ENCODE measurements around the gene RGS6.

The RGS6 gene

DNA sequence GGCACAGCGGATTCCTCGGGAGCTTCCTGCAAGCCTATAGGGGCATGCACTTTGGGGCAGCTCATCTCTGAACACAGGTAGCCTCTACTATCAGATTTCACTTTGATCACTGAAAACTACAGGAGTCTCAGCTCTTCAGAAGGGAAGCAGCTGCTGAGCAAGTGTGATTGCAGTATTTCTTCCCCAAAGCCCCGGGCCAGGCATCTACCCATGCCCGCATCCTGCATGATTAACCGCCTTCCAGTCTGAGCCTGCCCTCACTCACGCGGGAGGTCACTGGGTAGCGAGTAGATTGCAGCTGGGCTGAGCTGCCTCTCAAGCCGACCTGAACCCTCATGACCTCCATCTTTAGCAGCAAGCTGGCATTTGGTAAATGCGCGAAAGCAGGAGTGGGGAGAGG is 627.0 kb downstream of the RGS6 start:
- H3K4me3 ChIP-seq (ENCODE audit: low read depth, low read length) = no peak overlapping the region
- in situ Hi-C loops (cut with HindIII; ENCODE audit: low pct_ligation_motif_present, low sequenced_read_pairs) = no loop called here
- TF ChIP-seq, protein P1, sequence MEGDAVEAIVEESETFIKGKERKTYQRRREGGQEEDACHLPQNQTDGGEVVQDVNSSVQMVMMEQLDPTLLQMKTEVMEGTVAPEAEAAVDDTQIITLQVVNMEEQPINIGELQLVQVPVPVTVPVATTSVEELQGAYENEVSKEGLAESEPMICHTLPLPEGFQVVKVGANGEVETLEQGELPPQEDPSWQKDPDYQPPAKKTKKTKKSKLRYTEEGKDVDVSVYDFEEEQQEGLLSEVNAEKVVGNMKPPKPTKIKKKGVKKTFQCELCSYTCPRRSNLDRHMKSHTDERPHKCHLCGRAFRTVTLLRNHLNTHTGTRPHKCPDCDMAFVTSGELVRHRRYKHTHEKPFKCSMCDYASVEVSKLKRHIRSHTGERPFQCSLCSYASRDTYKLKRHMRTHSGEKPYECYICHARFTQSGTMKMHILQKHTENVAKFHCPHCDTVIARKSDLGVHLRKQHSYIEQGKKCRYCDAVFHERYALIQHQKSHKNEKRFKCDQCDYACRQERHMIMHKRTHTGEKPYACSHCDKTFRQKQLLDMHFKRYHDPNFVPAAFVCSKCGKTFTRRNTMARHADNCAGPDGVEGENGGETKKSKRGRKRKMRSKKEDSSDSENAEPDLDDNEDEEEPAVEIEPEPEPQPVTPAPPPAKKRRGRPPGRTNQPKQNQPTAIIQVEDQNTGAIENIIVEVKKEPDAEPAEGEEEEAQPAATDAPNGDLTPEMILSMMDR (IDR thresholded peaks at IDR 0.05; ENCODE audit: low read depth, low read length, missing control alignments) = no peak
- no peaks in the 10 kb centered on the region for H3K36me3 ChIP-seq (replicated peaks)
- H3K27me3 ChIP-seq (replicated peaks) = no peaks in the 10 kb centered on the region
- H3K27ac ChIP-seq = no peak overlapping the region
- DNase-seq = peak; percentile 5

DNA sequence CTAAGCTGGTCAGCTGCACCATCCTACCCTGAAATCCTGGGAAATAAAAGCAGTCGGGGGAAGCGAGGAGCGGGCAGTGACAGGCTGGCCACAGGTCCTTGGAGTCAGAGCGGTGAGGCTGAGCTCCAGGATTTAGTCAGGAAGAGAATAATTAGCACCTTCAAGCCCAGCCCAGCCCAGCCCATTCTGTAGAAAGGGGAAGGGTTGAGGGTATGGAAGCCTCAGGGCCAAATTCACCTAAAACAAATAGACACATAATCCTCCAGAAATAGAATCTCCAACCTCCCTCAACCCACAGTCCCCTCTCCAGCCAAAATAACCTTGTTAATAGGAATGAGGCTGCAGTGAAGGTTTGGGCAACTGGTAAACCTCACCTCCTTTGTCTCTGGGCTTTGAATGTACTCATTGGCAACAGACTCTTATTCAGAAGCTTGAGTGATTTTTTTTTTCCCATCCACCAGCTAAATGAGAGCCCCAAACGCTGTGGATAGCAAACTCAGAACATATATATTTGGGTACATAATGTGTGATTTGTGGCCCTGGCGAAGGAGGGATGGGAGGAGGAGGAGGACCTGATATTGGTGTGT is 627.5 kb downstream of the RGS6 start:
- in situ Hi-C loops (cut with HindIII; ENCODE audit: low pct_ligation_motif_present, low sequenced_read_pairs) = no loop called here
- TF ChIP-seq, protein P1 (IDR thresholded peaks at IDR 0.05; ENCODE audit: low read depth, low read length, missing control alignments) = no peak

DNA sequence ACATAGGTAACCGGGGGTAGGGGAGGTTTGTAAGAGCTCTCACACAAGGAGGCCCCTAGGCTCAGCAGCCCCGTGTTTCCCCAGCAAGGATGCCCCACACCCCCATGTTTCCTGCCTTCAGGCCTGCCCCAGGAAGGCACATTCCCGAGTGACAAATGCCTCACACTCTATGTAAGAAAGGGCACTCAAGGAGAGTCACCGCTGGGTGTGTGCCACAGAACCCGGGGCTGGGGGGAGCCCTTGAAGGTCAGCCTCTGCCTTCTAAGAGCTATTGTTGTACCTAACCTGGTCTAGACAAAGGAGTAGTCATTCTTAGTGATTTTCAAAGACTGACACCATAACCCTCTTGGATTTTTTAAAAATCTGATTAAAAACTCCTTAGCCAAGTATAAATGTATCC is 628.1 kb downstream of the RGS6 start:
- no peak overlapping the region for H3K27ac ChIP-seq
- no peak overlapping the region for H3K4me3 ChIP-seq (ENCODE audit: low read depth, low read length)
- TF ChIP-seq, protein P1 (IDR thresholded peaks at IDR 0.05; ENCODE audit: low read depth, low read length, missing control alignments) = no peak
- no peaks in the 10 kb centered on the region for H3K36me3 ChIP-seq (replicated peaks)
- no peak for DNase-seq
- no peaks in the 10 kb centered on the region for H3K27me3 ChIP-seq (replicated peaks)
- in situ Hi-C loops (cut with HindIII; ENCODE audit: low pct_ligation_motif_present, low sequenced_read_pairs) = no loop called here

More for the DNA sequence above, 627.5 kb downstream of the RGS6 start:
- DNase-seq = no peak
- H3K27me3 ChIP-seq (replicated peaks) = no peaks in the 10 kb centered on the region
- no peak overlapping the region for H3K27ac ChIP-seq
- no peak overlapping the region for H3K4me3 ChIP-seq (ENCODE audit: low read depth, low read length)
- no peaks in the 10 kb centered on the region for H3K36me3 ChIP-seq (replicated peaks)

DNA sequence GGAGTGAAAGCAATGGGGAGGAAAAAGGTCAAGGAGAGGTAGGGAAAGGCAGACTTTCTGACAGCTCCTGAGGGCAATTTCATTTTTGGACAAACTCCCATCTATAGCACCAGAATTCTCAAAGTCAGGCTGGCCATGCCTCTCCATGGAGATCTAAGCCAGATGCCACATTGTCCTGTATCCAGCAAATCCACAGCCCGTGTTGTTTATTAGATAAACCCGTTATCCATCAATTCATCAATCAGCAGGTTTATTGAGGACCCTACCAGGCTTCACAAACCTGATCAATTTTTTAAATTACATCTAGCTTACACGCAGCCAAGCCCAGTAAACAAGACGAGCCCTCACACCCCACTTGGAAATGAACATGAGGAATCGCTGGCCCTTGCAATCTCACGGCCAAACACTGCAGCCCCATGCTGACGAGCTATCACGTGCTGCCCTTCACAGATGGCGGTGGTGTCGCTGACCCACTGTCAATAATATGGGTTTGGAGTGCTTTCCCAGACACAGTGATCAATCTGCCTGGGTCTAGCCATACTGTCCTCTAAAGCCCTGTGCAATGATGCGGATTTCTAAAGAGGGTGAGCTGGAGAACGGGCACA is 628.8 kb downstream of the RGS6 start:
- in situ Hi-C loops (cut with HindIII; ENCODE audit: low pct_ligation_motif_present, low sequenced_read_pairs) = no loop called here
- H3K36me3 ChIP-seq (replicated peaks) = no peaks in the 10 kb centered on the region
- H3K4me3 ChIP-seq (ENCODE audit: low read depth, low read length) = no peak overlapping the region
- H3K27me3 ChIP-seq (replicated peaks) = no peaks in the 10 kb centered on the region
- no peak for DNase-seq
- no peak overlapping the region for H3K27ac ChIP-seq
- TF ChIP-seq, protein P1 (IDR thresholded peaks at IDR 0.05; ENCODE audit: low read depth, low read length, missing control alignments) = no peak

DNA sequence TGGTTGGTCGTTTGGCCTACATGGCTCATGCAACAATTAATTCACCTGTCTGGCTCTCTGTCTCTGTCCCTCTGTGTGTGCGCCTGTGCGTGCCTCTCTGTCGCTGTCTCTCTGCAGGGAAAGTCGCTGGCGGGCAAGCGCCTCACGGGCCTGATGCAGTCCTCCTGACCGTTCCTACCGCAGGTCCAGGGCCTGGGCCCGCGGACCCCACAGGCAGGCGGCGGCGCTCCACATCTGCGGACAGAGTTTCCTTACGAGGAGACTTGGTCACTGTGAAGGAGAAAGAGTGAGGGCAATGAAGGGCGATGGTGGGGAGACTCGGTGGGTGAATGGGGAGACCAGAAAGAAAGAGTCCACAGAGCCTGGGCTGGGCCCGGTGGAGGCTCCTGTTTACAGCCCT is 630.1 kb downstream of the RGS6 start:
- Histone ChIP-seq H3K27ac (no peak overlapping the region), H3K27me3 (replicated peaks) (no peaks in the 10 kb centered on the region), H3K4me3 (ENCODE audit: low read depth, low read length) (no peak overlapping the region), H3K36me3 (replicated peaks) (no peaks in the 10 kb centered on the region)
- DNase-seq = no peak
- TF ChIP-seq, protein P1 (IDR thresholded peaks at IDR 0.05; ENCODE audit: low read depth, low read length, missing control alignments) = no peak
- in situ Hi-C loops (cut with HindIII; ENCODE audit: low pct_ligation_motif_present, low sequenced_read_pairs) = no loop called here

DNA sequence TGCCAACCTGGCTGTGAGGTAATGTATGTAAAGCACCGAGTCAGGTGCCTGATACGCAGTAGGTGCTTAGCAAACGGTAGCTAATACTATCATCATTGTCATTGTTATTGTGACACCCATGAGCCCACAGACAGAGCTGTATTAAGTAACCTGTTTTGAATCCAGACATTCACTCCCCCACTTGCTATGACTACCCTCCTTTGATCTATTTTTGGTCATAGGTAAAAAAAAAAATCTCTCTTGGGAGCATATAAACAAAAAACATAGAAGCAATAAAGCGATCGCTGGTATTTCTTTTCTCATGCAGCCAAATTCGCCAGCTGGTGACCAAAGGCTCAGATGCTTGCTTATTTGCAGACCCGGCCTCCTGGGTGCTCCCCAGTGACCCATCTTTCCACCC is 631.4 kb downstream of the RGS6 start:
- in situ Hi-C loops (cut with HindIII; ENCODE audit: low pct_ligation_motif_present, low sequenced_read_pairs) = no loop called here
- H3K36me3 ChIP-seq (replicated peaks) = no peaks in the 10 kb centered on the region
- no peak overlapping the region for H3K27ac ChIP-seq
- TF ChIP-seq, protein P1 (IDR thresholded peaks at IDR 0.05; ENCODE audit: low read depth, low read length, missing control alignments) = no peak
- H3K27me3 ChIP-seq (replicated peaks) = no peaks in the 10 kb centered on the region
- no peak overlapping the region for H3K4me3 ChIP-seq (ENCODE audit: low read depth, low read length)
- no peak for DNase-seq

All from brain microvascular endothelial cell (primary cell).